Activated CD4-positive, alpha-beta memory T cell treated with anti-CD3 and anti-CD28 coated beads for 36 hours (primary cell): ENCODE measurements around the gene ABCC1. TPM values are rescaled to one million over a fixed set of nuclear protein-coding genes. Genes with fewer than 3 reads are reported as not detected.

Source experiments
- CTCF ChIA-PET: fragments of 350-600 bp; sonication (Branson Sonifier 250); formaldehyde crosslinking; loops from one replicate; lab custom pipeline; 2021; ENCODE audit warnings: antibody characterized with exemption, inconsistent platforms; lab: Charles Lee
- POLR2A ChIA-PET: fragments of 350-600 bp; sonication (Branson Sonifier 250); formaldehyde crosslinking; loops from one replicate; lab custom pipeline; 2021; ENCODE audit warnings: antibody characterized with exemption; lab: Charles Lee
- DNase-seq: peaks from one replicate; pipeline ENCODE4 v3.0.0-alpha.2; 2020
- H3K27ac Mint-ChIP-seq: one replicate; pipeline ENCODE4 v1.8.0; 2021; ENCODE audit warnings: mixed read lengths
- H3K27me3 Mint-ChIP-seq: one replicate; pipeline ENCODE4 v1.8.0; 2021; ENCODE audit warnings: mixed read lengths
- H3K36me3 Mint-ChIP-seq: one replicate; pipeline ENCODE4 v1.8.0; 2021; ENCODE audit warnings: mixed read lengths
- H3K4me1 Mint-ChIP-seq: one replicate; pipeline ENCODE4 v1.8.0; 2021; ENCODE audit warnings: low read depth, mixed read lengths
- H3K4me3 Mint-ChIP-seq: one replicate; pipeline ENCODE4 v1.8.0; 2021; ENCODE audit warnings: mild to moderate bottlenecking, mixed read lengths
- H3K9me3 Mint-ChIP-seq: one replicate; pipeline ENCODE4 v1.8.0; 2021; ENCODE audit warnings: mixed read lengths
- intact Hi-C: fragments of 100-400 bp; cut with micrococcal nuclease; formaldehyde crosslinking; loops from one replicate; pipeline ENCODE4 v1.15.1; 2023
- total RNA-seq, 2 experiments: library from RNA; stranded (reverse); gene quantifications; one replicate each; pipeline ENCODE4 v1.2.3, GENCODE V29; 2021

The ABCC1 gene
- total RNA-seq, 2 experiments from 2014 or later = 49.1 to 50.3 TPM

DNA sequence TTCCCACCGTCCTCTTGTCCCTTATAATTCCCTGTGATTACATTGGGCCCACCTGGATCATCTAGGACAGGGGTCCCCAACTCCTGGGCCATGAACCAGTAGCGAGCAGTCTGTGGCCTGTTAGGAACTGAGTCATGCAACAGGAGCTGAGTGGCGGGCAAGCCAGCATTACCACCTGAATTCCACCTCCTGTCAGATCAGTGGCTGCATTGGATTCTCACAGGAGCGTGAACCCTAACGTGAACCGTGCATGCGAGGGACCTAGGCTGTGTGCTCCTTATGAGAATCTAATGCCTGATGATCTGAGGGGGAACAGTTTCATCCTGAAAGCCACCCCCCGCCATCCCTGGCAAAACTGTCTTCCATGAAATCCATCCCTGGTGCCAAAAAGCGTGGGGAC lies 36.8 kb downstream of the ABCC1 start:
- Mint-ChIP-seq H3K4me1 (peaks cover 35% of the 10 kb centered on the region), H3K4me3 (no peak overlapping the region), H3K27ac (no peak overlapping the region), H3K27me3 (no peaks in the 10 kb centered on the region), H3K36me3 (peaks cover 24% of the 10 kb centered on the region), H3K9me3 (peaks cover 13% of the 10 kb centered on the region)
- ChIA-PET POLR2A (no interaction called here), CTCF (no interaction called here)
- DNase-seq = no peak
- intact Hi-C loops = no loop called here

GRCh38 chr16:15988268-15989013 lies 39.0 kb downstream of the ABCC1 start:
- H3K27me3 Mint-ChIP-seq = no peaks in the 10 kb centered on the region
- peaks cover 43% of the 10 kb centered on the region for H3K4me1 Mint-ChIP-seq
- intact Hi-C loops = no loop called here
- ChIA-PET CTCF (no interaction called here), POLR2A (no interaction called here)
- DNase-seq = no peak
- H3K36me3 Mint-ChIP-seq = peaks cover 16% of the 10 kb centered on the region
- no peak overlapping the region for H3K27ac Mint-ChIP-seq
- H3K4me3 Mint-ChIP-seq = no peak overlapping the region
- no peaks in the 10 kb centered on the region for H3K9me3 Mint-ChIP-seq

GRCh38 chr16:15990902-15991301 lies 41.5 kb downstream of the ABCC1 start:
- peaks cover 45% of the 10 kb centered on the region for H3K4me1 Mint-ChIP-seq
- H3K27ac Mint-ChIP-seq = no peak overlapping the region
- intact Hi-C loops = no loop called here
- ChIA-PET CTCF (no interaction called here), POLR2A (no interaction called here)
- H3K36me3 Mint-ChIP-seq = peaks cover 15% of the 10 kb centered on the region
- no peaks in the 10 kb centered on the region for H3K9me3 Mint-ChIP-seq
- no peaks in the 10 kb centered on the region for H3K27me3 Mint-ChIP-seq
- H3K4me3 Mint-ChIP-seq = no peak overlapping the region
- no peak for DNase-seq

GRCh38 chr16:15993128-15993527 lies 43.7 kb downstream of the ABCC1 start:
- H3K36me3 Mint-ChIP-seq = peaks cover 15% of the 10 kb centered on the region
- POLR2A ChIA-PET = interaction anchor here (0.5 to 0.6 kb wide), 2 partner anchors 16 to 33 kb away, joined by 3 read pairs; no protein-coding TSS in a partner anchor
- no peak for DNase-seq
- intact Hi-C loops = no loop called here
- H3K4me1 Mint-ChIP-seq = peaks cover 41% of the 10 kb centered on the region
- no peaks in the 10 kb centered on the region for H3K9me3 Mint-ChIP-seq
- H3K4me3 Mint-ChIP-seq = no peak overlapping the region
- CTCF ChIA-PET = interaction anchor here (0.5 to 1.2 kb wide), 2 partner anchors 33 to 125 kb away, joined by 3 to 4 read pairs; no protein-coding TSS in a partner anchor
- H3K27ac Mint-ChIP-seq = no peak overlapping the region
- H3K27me3 Mint-ChIP-seq = no peaks in the 10 kb centered on the region

DNA sequence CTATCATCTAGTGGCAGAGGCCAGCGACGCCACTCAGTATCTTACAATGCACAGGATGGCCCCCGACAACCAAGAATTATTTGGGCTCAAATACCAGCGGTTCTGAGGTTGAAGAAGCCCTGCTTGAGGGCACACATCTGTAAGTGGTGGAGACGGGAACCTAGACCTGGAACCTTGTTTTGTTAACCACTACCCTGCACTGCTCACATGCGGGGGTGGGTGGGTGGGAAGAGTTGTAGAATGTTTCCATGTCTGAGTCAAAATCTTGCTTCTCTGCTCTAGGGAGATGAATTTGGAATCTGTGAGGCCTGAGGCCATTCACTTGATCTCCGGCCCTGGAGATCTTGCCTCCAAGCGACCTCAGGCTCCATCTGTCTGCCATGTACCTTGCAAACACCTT lies 44.1 kb downstream of the ABCC1 start:
- intact Hi-C loops = no loop called here
- Mint-ChIP-seq H3K36me3 (peaks cover 15% of the 10 kb centered on the region), H3K4me1 (peaks cover 41% of the 10 kb centered on the region), H3K27me3 (no peaks in the 10 kb centered on the region), H3K4me3 (no peak overlapping the region), H3K9me3 (no peaks in the 10 kb centered on the region), H3K27ac (no peak overlapping the region)
- CTCF ChIA-PET = interaction anchor here (1.2 kb wide), 1 partner anchor 33 kb away, joined by 3 read pairs; no protein-coding TSS in a partner anchor
- POLR2A ChIA-PET = interaction anchor here (0.5 to 0.6 kb wide), 2 partner anchors 16 to 33 kb away, joined by 3 read pairs; no protein-coding TSS in a partner anchor
- peak; percentile 19 for DNase-seq

GRCh38 chr16:15993946-15994665 lies 44.7 kb downstream of the ABCC1 start:
- no peak for DNase-seq
- intact Hi-C loops = no loop called here
- ChIA-PET CTCF (no interaction called here), POLR2A (interaction anchor here (1.0 kb wide), 1 partner anchor 38 kb away, joined by 3 read pairs; no protein-coding TSS in a partner anchor)
- Mint-ChIP-seq H3K4me1 (peaks cover 41% of the 10 kb centered on the region), H3K27ac (no peak overlapping the region), H3K27me3 (no peaks in the 10 kb centered on the region), H3K9me3 (no peaks in the 10 kb centered on the region), H3K36me3 (peaks cover 15% of the 10 kb centered on the region), H3K4me3 (no peak overlapping the region)

GRCh38 chr16:15996432-15997109 lies 47.2 kb downstream of the ABCC1 start:
- DNase-seq = no peak
- Mint-ChIP-seq H3K27ac (peak overlapping the region; percentile 43), H3K27me3 (no peaks in the 10 kb centered on the region), H3K9me3 (no peaks in the 10 kb centered on the region), H3K4me3 (no peak overlapping the region), H3K36me3 (peaks cover 19% of the 10 kb centered on the region), H3K4me1 (peaks cover 44% of the 10 kb centered on the region)
- ChIA-PET POLR2A (no interaction called here), CTCF (no interaction called here)
- intact Hi-C loops = no loop called here

DNA sequence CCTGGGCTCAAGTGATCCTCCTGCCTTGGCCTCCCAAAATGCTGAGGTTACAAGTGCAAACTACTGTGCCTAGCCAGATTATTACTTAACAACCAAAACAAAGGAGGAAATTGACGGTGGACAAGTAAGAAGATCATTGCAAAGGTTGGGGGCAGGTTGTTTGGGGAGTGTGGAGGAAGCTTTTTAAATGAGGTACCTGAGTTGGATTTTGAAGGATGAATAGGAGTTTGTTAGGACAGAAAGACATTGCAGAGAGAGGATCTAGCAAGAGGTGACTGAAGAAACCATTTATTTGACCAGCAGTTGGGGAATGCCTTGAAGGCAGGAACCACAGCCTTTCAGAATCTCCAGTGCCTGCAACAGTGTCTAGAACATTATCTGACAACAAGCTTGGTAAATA lies 51.3 kb downstream of the ABCC1 start:
- Mint-ChIP-seq H3K36me3 (peaks cover 7% of the 10 kb centered on the region), H3K27me3 (no peaks in the 10 kb centered on the region), H3K4me1 (peaks cover 31% of the 10 kb centered on the region), H3K4me3 (no peak overlapping the region), H3K27ac (no peak overlapping the region), H3K9me3 (no peaks in the 10 kb centered on the region)
- ChIA-PET POLR2A (no interaction called here), CTCF (no interaction called here)
- intact Hi-C loops = no loop called here
- DNase-seq = no peak

DNA sequence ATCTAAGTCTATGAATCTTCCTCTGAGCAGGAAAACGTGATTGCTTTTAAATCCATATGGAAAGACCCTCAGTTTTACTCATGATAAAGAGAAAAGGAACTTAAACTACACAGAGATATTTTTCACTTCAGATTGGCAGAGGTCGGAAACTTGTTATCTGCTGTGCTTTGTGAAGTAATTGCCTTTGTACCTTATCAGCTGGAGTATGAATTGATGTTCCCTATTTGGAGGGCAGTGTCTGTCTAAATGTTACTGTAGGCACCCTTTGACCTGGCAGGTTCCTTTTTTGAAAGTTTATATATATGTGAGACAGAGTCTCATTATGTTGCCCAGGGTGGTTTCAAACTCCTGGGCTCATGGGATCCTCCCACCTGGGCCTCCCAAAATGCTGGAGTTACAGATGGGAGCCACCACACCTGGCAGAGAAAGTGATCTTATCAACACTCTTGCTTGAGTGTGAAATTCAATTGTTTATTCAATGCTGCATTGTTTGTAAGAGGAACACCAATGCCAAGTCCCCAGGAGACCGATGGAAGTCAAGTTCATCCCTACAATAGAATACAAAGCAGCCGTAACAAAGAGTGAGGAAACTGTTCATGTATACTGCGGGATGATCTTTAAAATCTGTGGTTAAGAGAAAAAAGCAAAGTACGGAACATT lies 52.3 kb downstream of the ABCC1 start:
- intact Hi-C loops = no loop called here
- CTCF ChIA-PET = no interaction called here
- POLR2A ChIA-PET = no interaction called here
- Mint-ChIP-seq H3K4me1 (peaks cover 32% of the 10 kb centered on the region), H3K27me3 (no peaks in the 10 kb centered on the region), H3K27ac (no peak overlapping the region), H3K36me3 (peaks cover 8% of the 10 kb centered on the region), H3K4me3 (no peak overlapping the region), H3K9me3 (no peaks in the 10 kb centered on the region)
- DNase-seq = no peak

GRCh38 chr16:16003719-16004313 lies 54.4 kb downstream of the ABCC1 start:
- Mint-ChIP-seq H3K27ac (no peak overlapping the region), H3K4me3 (no peak overlapping the region), H3K4me1 (peaks cover 27% of the 10 kb centered on the region), H3K27me3 (no peaks in the 10 kb centered on the region), H3K36me3 (peaks cover 15% of the 10 kb centered on the region), H3K9me3 (no peaks in the 10 kb centered on the region)
- ChIA-PET CTCF (no interaction called here), POLR2A (no interaction called here)
- no peak for DNase-seq
- intact Hi-C loops = no loop called here

DNA sequence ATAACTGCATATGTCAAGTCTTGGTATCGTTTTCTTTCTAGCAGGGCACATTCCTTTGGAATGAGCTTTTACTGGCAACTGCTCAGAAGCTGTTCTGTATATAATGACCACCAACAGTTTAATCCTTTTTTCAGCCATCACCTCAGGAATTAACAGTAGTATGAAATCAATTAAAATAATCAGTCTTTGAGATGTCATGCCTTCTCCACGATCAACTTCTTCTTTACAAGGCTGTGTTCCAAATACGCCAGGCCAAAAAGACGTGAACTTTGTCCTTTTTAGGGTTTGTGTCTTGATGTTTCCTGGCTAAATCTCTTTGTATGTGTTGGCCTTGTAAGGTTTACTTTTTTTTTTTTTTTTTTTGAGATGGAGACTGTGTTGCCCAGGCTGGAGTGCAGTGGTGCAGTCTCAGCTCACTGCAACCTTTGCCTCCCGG lies 54.9 kb downstream of the ABCC1 start:
- no peak overlapping the region for H3K27ac Mint-ChIP-seq
- H3K9me3 Mint-ChIP-seq = no peaks in the 10 kb centered on the region
- intact Hi-C loops = no loop called here
- POLR2A ChIA-PET = no interaction called here
- H3K27me3 Mint-ChIP-seq = no peaks in the 10 kb centered on the region
- peaks cover 18% of the 10 kb centered on the region for H3K36me3 Mint-ChIP-seq
- H3K4me1 Mint-ChIP-seq = peaks cover 27% of the 10 kb centered on the region
- no peak for DNase-seq
- H3K4me3 Mint-ChIP-seq = no peak overlapping the region
- CTCF ChIA-PET = no interaction called here
